ENCODE measurements around the gene KITLG. TPM values are rescaled to one million over a fixed set of nuclear protein-coding genes. Genes with fewer than 3 reads are reported as not detected.

Gene KITLG
- total RNA-seq, 1 experiment from 2014 or later, result 7.4 TPM

- H3K4me3 ChIP-seq (ENCODE audit: low read depth in 2 of 2, low read length in 2 of 2), result no peak overlapping the region
- in situ Hi-C loops (cut with HindIII; ENCODE audit: low pct_unique_long_range_greater_than_20kb, low sequenced_read_pairs) (no loop called here), intact Hi-C loops (cut with micrococcal nuclease; ENCODE audit: unreplicated experiment) (no loop called here)
- H3K36me3 ChIP-seq (ENCODE audit: control insufficient read depth, insufficient read depth, low read length), result no peaks in the 10 kb centered on the region
- no peak for ATAC-seq
- H3K9me3 ChIP-seq (ENCODE audit: control insufficient read depth, insufficient read depth, low read depth, low read length), result no peaks in the 10 kb centered on the region
- no peak for DNase-seq (ENCODE audit: low read depth, low spot score)
- no peak overlapping the region for H3K27ac ChIP-seq (ENCODE audit: low read length)
- H3K27me3 ChIP-seq (ENCODE audit: control insufficient read depth, insufficient read depth, low read length), result no peaks in the 10 kb centered on the region
- H3K4me1 ChIP-seq (ENCODE audit: control insufficient read depth, insufficient read depth, low read length), result no peaks in the 10 kb centered on the region
- TF ChIP-seq SIN3A (IDR thresholded peaks at IDR 0.05; ENCODE audit: borderline replicate concordance, insufficient read depth, low read depth, low read length), result no peak
- TF ChIP-seq TCF7L2 (IDR thresholded peaks at IDR 0.05; ENCODE audit: low read depth, low read length), result no peak
- no peak for TF ChIP-seq CTCF (IDR thresholded peaks at IDR 0.05)
- no peak for TF ChIP-seq REST (IDR thresholded peaks at IDR 0.05; ENCODE audit: insufficient read depth in 1 of 2, low read depth in 2 of 2, low read length in 1 of 2)
- no peak for TF ChIP-seq POLR2AphosphoS5 (IDR thresholded peaks at IDR 0.05; ENCODE audit: low read depth, low read length)
- no TSS peak for BruUV-seq (replicated peaks)
- ChIA-PET POLR2A (no interaction called here), CTCF (no interaction called here)
Observed at GRCh38 chr12:88503281-88503703, 77.0 kb downstream of the KITLG start.

GRCh38 chr12:88501972-88502938 is 78.0 kb downstream of the KITLG start:
- intact Hi-C loops (cut with micrococcal nuclease; ENCODE audit: unreplicated experiment), result no loop called here
- DNase-seq (ENCODE audit: low read depth, low spot score), result no peak

More at GRCh38 chr12:88501972-88502938, 78.0 kb downstream of the KITLG start:
- no peak overlapping the region for H3K27ac ChIP-seq (ENCODE audit: low read length)
- no peak for ATAC-seq
- TF ChIP-seq REST (IDR thresholded peaks at IDR 0.05; ENCODE audit: insufficient read depth in 1 of 2, low read depth in 2 of 2, low read length in 1 of 2), result no peak
- no peak for TF ChIP-seq POLR2AphosphoS5 (IDR thresholded peaks at IDR 0.05; ENCODE audit: low read depth, low read length)
- TF ChIP-seq CTCF (IDR thresholded peaks at IDR 0.05), result no peak
- TF ChIP-seq TCF7L2 (IDR thresholded peaks at IDR 0.05; ENCODE audit: low read depth, low read length), result no peak
- TF ChIP-seq SIN3A (IDR thresholded peaks at IDR 0.05; ENCODE audit: borderline replicate concordance, insufficient read depth, low read depth, low read length), result no peak
- no peaks in the 10 kb centered on the region for H3K27me3 ChIP-seq (ENCODE audit: control insufficient read depth, insufficient read depth, low read length)
- H3K4me1 ChIP-seq (ENCODE audit: control insufficient read depth, insufficient read depth, low read length), result no peaks in the 10 kb centered on the region
- POLR2A ChIA-PET, result no interaction called here
- no TSS peak for BruUV-seq (replicated peaks)
- no peaks in the 10 kb centered on the region for H3K9me3 ChIP-seq (ENCODE audit: control insufficient read depth, insufficient read depth, low read depth, low read length)
- H3K36me3 ChIP-seq (ENCODE audit: control insufficient read depth, insufficient read depth, low read length), result no peaks in the 10 kb centered on the region
- CTCF ChIA-PET, result no interaction called here
- no peak overlapping the region for H3K4me3 ChIP-seq (ENCODE audit: low read depth in 2 of 2, low read length in 2 of 2)
- in situ Hi-C loops (cut with HindIII; ENCODE audit: low pct_unique_long_range_greater_than_20kb, low sequenced_read_pairs), result no loop called here
